Heart right ventricle (tissue), 16 donors: Measurements from ENCODE around the gene MBNL1. TPM values are rescaled to one million over a fixed set of nuclear protein-coding genes. Genes with fewer than 3 reads are reported as not detected.

ENCODE experiments used
- ATAC-seq, 8 donors: fragments of 200-7000 bp; cut with Tn5 transposase; one replicate each; pipeline ENCODE4 v1.9.1; 2020; ENCODE audit warnings: mild to moderate bottlenecking in 8 of 8, moderate library complexity in 8 of 8, moderate number of reproducible peaks in 1 of 8
- DNase-seq, 2 donors: peaks; one replicate each; pipeline ENCODE4 v3.0.0-alpha.2; 2020
- H3K27ac ChIP-seq, 10 donors: fragments of 200-600 bp; sonication (generic) in 2 of 10; one replicate each; pipeline versions ENCODE4 v1.5.0 to v1.8.0; 2020 to 2022; ENCODE audit warnings: mild to moderate bottlenecking in 3 of 10
- H3K27me3 ChIP-seq, 7 donors: fragments of 200-600 bp; one replicate each; pipeline ENCODE4 v1.8.0; 2021 to 2022; ENCODE audit warnings: mild to moderate bottlenecking in 2 of 7
- H3K36me3 ChIP-seq, 9 donors: fragments of 200-600 bp; sonication (generic) in 1 of 9; one replicate each; pipeline versions ENCODE4 v1.5.0 to v1.8.0; 2020 to 2022; ENCODE audit warnings: mild to moderate bottlenecking in 2 of 9
- H3K4me1 ChIP-seq, 9 donors: fragments of 200-600 bp; sonication (generic) in 1 of 9; one replicate each; pipeline versions ENCODE4 v1.5.0 to v1.8.0; 2020 to 2022; ENCODE audit warnings: mild to moderate bottlenecking in 4 of 9
- H3K4me3 ChIP-seq, 10 donors: fragments of 200-600 bp; sonication (generic) in 2 of 10; one replicate each; pipeline versions ENCODE4 v1.5.0 to v1.8.0; 2020 to 2022; ENCODE audit warnings: mild to moderate bottlenecking in 7 of 10, moderate library complexity in 2 of 10
- H3K9me3 ChIP-seq, 11 donors: fragments of 200-600 bp in 10 of 11; sonication (generic) in 2 of 11; one replicate each; pipeline versions ENCODE4 v1.5.0 to v1.8.0; 2013 to 2022; ENCODE audit warnings: mild to moderate bottlenecking in 2 of 11, control low read depth in 1 of 11, moderate library complexity in 1 of 11
- WGBS, 2 donors: extraction: QIAGEN DNeasy Blood & Tissue Kit; methylation state at CpG; one replicate each; pipeline ENCODE4 v1.1.7; 2013; ENCODE audit warnings: inconsistent platforms in 1 of 2; 5-methylcytosine and 5-hydroxymethylcytosine counted together
- intact Hi-C, 10 donors: fragments of 100-400 bp; cut with DNase I; formaldehyde crosslinking; loops; one replicate each; pipeline versions ENCODE4 v1.11.1 to v1.14.2; 2022
- polyA plus RNA-seq, 2 donors: library from polyadenylated mRNA; stranded (reverse); fragments of 200-250 nt; gene quantifications; one replicate each; pipeline ENCODE4 v1.2.3, GENCODE V29; 2013
- total RNA-seq, 10 donors: library from RNA; stranded (reverse); fragmentation: NEBNext Ultra II Directional in 3 of 10; extraction: Animal tissue kit (Norgen Biotek cat#: 25700) in 3 of 10; gene quantifications; one replicate each; pipeline versions ENCODE4 v1.2.1 to v1.2.4, GENCODE V29; 2021 to 2023
- TF ChIP-seq, protein P1 (sequence below), 9 donors: fragments of 200-600 bp; sonication (generic) in 2 of 9; IDR thresholded peaks; one replicate each; pipeline versions ENCODE4 v1.5.0 to v1.8.0; 2021 to 2022; ENCODE audit warnings: antibody characterized with exemption in 9 of 9, mild to moderate bottlenecking in 5 of 9, moderate library complexity in 1 of 9
- donor health status: Arrhythmogenic right ventricular cardiomyopathy.
- donor health status: ischemic (EF 13 %, LVEDD 7.1; RV severe dilation, severe dysfunction).
- donor health status: healthy with polysubstance abuse.
- donor health status: DM: no; HTN: yes; CAD: no.
- donor health status: DM: no; HTN: no; CAD: no.
- donor health status: ischemic (EF 25% LVEDD 6.9; RV normal size, moderate dysfunction).
- donor health status: ischemic (EF 25% LVEDD 5.7; RV mildly dilated, moderate dysfunction).
- donor health status: healthy.
- donor health status: DM: yes; HTN: yes; CAD: no.
- donor health status: Ischemic cardiomyopathy.
- donor health status: ischemic (EF 35%, LVEDD 5.7; RV mildly dilated, moderate dysfunction).
- donor health status: nonischemic (EF 11% LVEDD 7.7; RV severe dilation, severe dysfunction).
- donor health status: DM: yes; HTN: yes; CAD: no.
- donor health status: PGD.
- donor health status: ischemic (EF 29% LVEDD 5.4; RV normal size, mild dysfunction).
- donor health status: nonischemic (EF 23%, LVEDD 6.1; RV moderate dilation, normal function).

The MBNL1 gene
- total and polyA plus RNA-seq, 12 donors: 33.1 to 236 (median 189) TPM

DNA sequence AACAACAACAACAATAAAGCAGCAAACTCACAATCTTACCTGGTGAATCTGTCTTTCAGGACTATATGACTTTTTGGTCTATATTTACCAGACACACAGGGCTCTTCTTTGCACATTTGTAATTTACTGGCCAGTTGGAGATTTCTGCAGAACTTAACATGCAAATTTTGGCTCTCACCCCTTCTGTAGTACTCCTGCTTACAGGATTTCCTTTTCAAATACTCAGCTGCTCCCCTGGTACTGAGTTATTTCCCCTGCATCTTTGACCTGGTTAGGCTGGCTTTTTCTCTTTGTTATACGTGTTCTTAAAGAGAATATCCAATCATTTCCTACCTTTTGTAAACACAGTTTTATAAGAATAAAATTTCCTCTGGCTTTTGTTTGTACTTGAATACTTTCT is 228.0 kb downstream of the MBNL1 start:
- peaks cover 0 to 35% (median 6%) of the 10 kb centered on the region in 9 donors for H3K4me1 ChIP-seq
- peaks cover 0 to 9% (median 0%) of the 10 kb centered on the region in 11 donors for H3K9me3 ChIP-seq
- peak overlapping the region in 8 of 10 donors; percentile 12 to 69 (median 48) for H3K27ac ChIP-seq
- H3K4me3 ChIP-seq: no peak overlapping the region
- no peaks in the 10 kb centered on the region for H3K27me3 ChIP-seq
- TF ChIP-seq, protein P1, sequence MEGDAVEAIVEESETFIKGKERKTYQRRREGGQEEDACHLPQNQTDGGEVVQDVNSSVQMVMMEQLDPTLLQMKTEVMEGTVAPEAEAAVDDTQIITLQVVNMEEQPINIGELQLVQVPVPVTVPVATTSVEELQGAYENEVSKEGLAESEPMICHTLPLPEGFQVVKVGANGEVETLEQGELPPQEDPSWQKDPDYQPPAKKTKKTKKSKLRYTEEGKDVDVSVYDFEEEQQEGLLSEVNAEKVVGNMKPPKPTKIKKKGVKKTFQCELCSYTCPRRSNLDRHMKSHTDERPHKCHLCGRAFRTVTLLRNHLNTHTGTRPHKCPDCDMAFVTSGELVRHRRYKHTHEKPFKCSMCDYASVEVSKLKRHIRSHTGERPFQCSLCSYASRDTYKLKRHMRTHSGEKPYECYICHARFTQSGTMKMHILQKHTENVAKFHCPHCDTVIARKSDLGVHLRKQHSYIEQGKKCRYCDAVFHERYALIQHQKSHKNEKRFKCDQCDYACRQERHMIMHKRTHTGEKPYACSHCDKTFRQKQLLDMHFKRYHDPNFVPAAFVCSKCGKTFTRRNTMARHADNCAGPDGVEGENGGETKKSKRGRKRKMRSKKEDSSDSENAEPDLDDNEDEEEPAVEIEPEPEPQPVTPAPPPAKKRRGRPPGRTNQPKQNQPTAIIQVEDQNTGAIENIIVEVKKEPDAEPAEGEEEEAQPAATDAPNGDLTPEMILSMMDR (IDR thresholded peaks at IDR 0.05): no peak
- no peak for DNase-seq
- no peaks in the 10 kb centered on the region for H3K36me3 ChIP-seq
- intact Hi-C loops: no loop called here
- ATAC-seq: no peak
- 28 to 53% methylated on average over 1 of the region's 1 CpG for WGBS, 2 donors

- H3K36me3 ChIP-seq: no peaks in the 10 kb centered on the region
- no peaks in the 10 kb centered on the region for H3K27me3 ChIP-seq
- peaks cover 0 to 35% (median 6%) of the 10 kb centered on the region in 9 donors for H3K4me1 ChIP-seq
- H3K27ac ChIP-seq: peak overlapping the region; percentile 12 to 69 (median 46)
- peak in 4 of 8 donors; percentile 34 to 52 (median 50) for ATAC-seq
- TF ChIP-seq, protein P1 (IDR thresholded peaks at IDR 0.05): no peak
- intact Hi-C loops: no loop called here
- H3K9me3 ChIP-seq: peaks cover 0 to 17% (median 0%) of the 10 kb centered on the region in 11 donors
- no peak for DNase-seq
- 36 to 45% methylated on average over 3 of the region's 3 CpGs for WGBS, 2 donors
- H3K4me3 ChIP-seq: no peak overlapping the region
Observed at GRCh38 chr3:152497457-152497856, 228.7 kb downstream of the MBNL1 start.

GRCh38 chr3:152497890-152498289 is 229.2 kb downstream of the MBNL1 start:
- H3K36me3 ChIP-seq: no peaks in the 10 kb centered on the region
- ATAC-seq (no peak), DNase-seq (no peak)
- H3K9me3 ChIP-seq: peaks cover 0 to 21% (median 0%) of the 10 kb centered on the region in 11 donors
- TF ChIP-seq, protein P1 (IDR thresholded peaks at IDR 0.05): no peak
- 100% methylated on average over 1 of the region's 1 CpG for WGBS, 2 donors
- intact Hi-C loops: no loop called here
- no peaks in the 10 kb centered on the region for H3K27me3 ChIP-seq
- H3K4me3 ChIP-seq: no peak overlapping the region
- peaks cover 0 to 35% (median 6%) of the 10 kb centered on the region in 9 donors for H3K4me1 ChIP-seq
- peak overlapping the region in 8 of 10 donors; percentile 12 to 69 (median 46) for H3K27ac ChIP-seq

- H3K27me3 ChIP-seq: no peaks in the 10 kb centered on the region
- TF ChIP-seq, protein P1 (IDR thresholded peaks at IDR 0.05): no peak
- ATAC-seq (no peak), DNase-seq (no peak)
- H3K9me3 ChIP-seq: peaks cover 0 to 25% (median 0%) of the 10 kb centered on the region in 11 donors
- H3K4me3 ChIP-seq: no peak overlapping the region
- intact Hi-C loops: loop anchor here in 4 of 10 donors (10.0 kb wide), 3 partner anchors 75 to 465 kb away; partner anchors contain the start of gene P2RY1 (in 1 of the 4)
- no peaks in the 10 kb centered on the region for H3K36me3 ChIP-seq
- WGBS, 2 donors: 52 to 55% methylated on average over 4 of the region's 4 CpGs
- peak overlapping the region in 1 of 10 donors; percentile 19 for H3K27ac ChIP-seq
- H3K4me1 ChIP-seq: peaks cover 0 to 35% (median 6%) of the 10 kb centered on the region in 9 donors
Observed at GRCh38 chr3:152499791-152500385, 231.2 kb downstream of the MBNL1 start.
